ENCODE results near the gene C22orf23. TPM values are rescaled to one million over a fixed set of nuclear protein-coding genes. Genes with fewer than 3 reads are reported as not detected.

The C22orf23 gene
- total and polyA plus RNA-seq, 2 of the 4 experiments (the other 2 are of a cell fraction), result 0.39 to 0.54 TPM

DNA sequence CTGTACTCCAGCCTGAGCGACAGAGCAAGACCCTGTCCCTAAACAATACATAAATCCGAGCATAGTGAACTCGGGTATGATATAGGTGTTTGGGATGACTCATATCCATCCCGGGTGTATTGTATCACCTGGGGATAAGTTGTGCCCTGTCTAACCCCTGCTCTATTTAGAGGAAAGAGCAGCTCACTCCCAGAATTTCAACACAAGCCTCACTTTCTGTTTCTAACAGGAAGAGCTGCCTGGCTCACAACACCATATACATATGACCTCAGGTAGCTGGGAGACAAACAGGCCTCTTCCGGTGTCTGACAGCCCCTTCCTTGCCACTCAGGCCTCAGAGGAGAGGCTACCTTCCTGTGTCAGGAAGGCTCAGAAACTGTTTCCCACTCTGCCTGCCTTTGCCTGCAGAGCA lies 57.2 kb downstream of the C22orf23 start:
- Histone ChIP-seq H3K14ac (replicated peaks; ENCODE audit: low read depth, low read length) (no peak overlapping the region), H3K36me3 (ENCODE audit: control insufficient read depth, insufficient read depth, low read length) (peaks cover 6% of the 10 kb centered on the region; the same call in 1 of the 2 replicates), H2BK15ac (ENCODE audit: low read depth, low read length) (no peak overlapping the region), H3K79me1 (ENCODE audit: low read depth in 1 of 2, low read length in 2 of 2) (0 out of 4 replicates have a peak, but pooled peaks cover 0 to 14% of the 10 kb centered on the region in 2 experiments), H2AK5ac (ENCODE audit: low read depth, low read length) (peak overlapping the region; percentile 9; the same call in 1 of the 2 replicates), H3K23ac (ENCODE audit: low read depth, low read length) (no peak overlapping the region), H3K4me1 (ENCODE audit: control insufficient read depth, insufficient read depth, low read length) (peaks cover 24% of the 10 kb centered on the region), H3K56ac (ENCODE audit: extremely low read depth, insufficient read depth, low read length) (no peak overlapping the region), H2BK20ac (ENCODE audit: low read depth, low read length) (no peak overlapping the region), H2BK5ac (ENCODE audit: low read depth, low read length, poor library complexity, severe bottlenecking) (no peak overlapping the region), H4K5ac (ENCODE audit: low read depth, low read length) (no peak overlapping the region), H3K18ac (ENCODE audit: low read depth, low read length) (no peak overlapping the region), H2AFZ (replicated peaks; ENCODE audit: low read length, poor library complexity) (peak overlapping the region; percentile 33), H3K27me3 (ENCODE audit: control insufficient read depth, insufficient read depth, low read length) (no peaks in the 10 kb centered on the region), H3K9me3 (ENCODE audit: control insufficient read depth, insufficient read depth, low read length) (no peaks in the 10 kb centered on the region), H4K91ac (ENCODE audit: insufficient read depth, low read depth, low read length) (no peak overlapping the region), H3K9me1 (ENCODE audit: insufficient read depth, low read length) (no peaks in the 10 kb centered on the region), H4K8ac (ENCODE audit: low read depth in 2 of 2, low read length in 2 of 2) (no peak overlapping the region), H3K4ac (ENCODE audit: low read depth, low read length) (no peak overlapping the region), H3K4me3 (ENCODE audit: insufficient read depth, low read depth, low read length) (no peak overlapping the region), H3K27ac (ENCODE audit: insufficient read depth, low read length) (no peak overlapping the region), H3K4me2 (ENCODE audit: low read depth, low read length) (no peak overlapping the region), H3K9ac (ENCODE audit: low read depth, low read length) (no peak overlapping the region), H2AK9ac (replicated peaks; ENCODE audit: low read depth, low read length, poor library complexity) (no peak overlapping the region), H2BK120ac (ENCODE audit: low read depth, low read length) (no peak overlapping the region), H4K20me1 (ENCODE audit: insufficient read depth, low read length) (0 out of 2 replicates have a peak, but pooled peaks cover 3% of the 10 kb centered on the region)
- peak; percentile 13 for ATAC-seq (ENCODE audit: low read depth)
- dilution Hi-C loops (cut with HindIII; ENCODE audit: low sequenced_read_pairs, unreplicated experiment) (no loop called here), in situ Hi-C loops (cut with MboI; ENCODE audit: low sequenced_read_pairs) (no loop called here), intact Hi-C loops (cut with micrococcal nuclease) (no loop called here)
- BruUV-seq (replicated peaks), result no TSS peak
- ChIA-PET POLR2A (ENCODE audit: unreplicated experiment) (no interaction called here), CTCF (interaction anchor here (1.0 kb wide), 1 partner anchor 9 kb away, joined by 3 read pairs; no protein-coding TSS in a partner anchor)
- peak; percentile 33 for DNase-seq
- no CpG with 5 or more reads among the region's 5 CpGs for WGBS, 2 experiments (ENCODE audit: extremely low coverage in 2 of 2, insufficient read length in 1 of 2)
- TF ChIP-seq POLR2A (IDR thresholded peaks at IDR 0.05; ENCODE audit: low read depth, low read length), result no peak
- TF ChIP-seq CEBPB (IDR thresholded peaks at IDR 0.05; ENCODE audit: low read depth, low read length), result no peak
- no peak for TF ChIP-seq RFX5 (IDR thresholded peaks at IDR 0.05; ENCODE audit: low read depth, low read length)
- no peak for TF ChIP-seq RCOR1 (IDR thresholded peaks at IDR 0.05; ENCODE audit: insufficient replicate concordance, low read length)
- no peak for TF ChIP-seq CTCF (conservative IDR thresholded peaks at IDR 0.05; ENCODE audit: low read depth, low read length)
- TF ChIP-seq NFE2L2 (IDR thresholded peaks at IDR 0.05; ENCODE audit: low read depth, low read length), result no peak
- no peak for TF ChIP-seq MAZ (IDR thresholded peaks at IDR 0.05; ENCODE audit: borderline replicate concordance, low read depth, low read length)
- no peak for TF ChIP-seq MXI1 (IDR thresholded peaks at IDR 0.05; ENCODE audit: borderline replicate concordance, low read depth, low read length)
